Smooth muscle cell (in vitro differentiated cells): Measurements from ENCODE around the gene TIMP4. TPM values are rescaled to one million over a fixed set of nuclear protein-coding genes. Genes with fewer than 3 reads are reported as not detected.

Source experiments
- DNase-seq: peaks from one replicate; lab custom pipeline; 2025; ENCODE audit not compliant: unreplicated experiment; lab: John Stamatoyannopoulos, UW
- H2AFZ ChIP-seq: fragments of 200-600 bp; sonication (generic); 2 replicates; pipeline ENCODE4 v1.6.0; 2016; ENCODE audit warnings: antibody characterized with exemption, low read depth, mild to moderate bottlenecking
- H3F3A ChIP-seq: fragments of 200-600 bp; sonication (generic); 2 replicates; pipeline ENCODE4 v1.6.0; 2017; ENCODE audit warnings: antibody characterized with exemption, low read depth
- H3K27ac ChIP-seq: fragments of 200-600 bp; sonication (generic); 2 replicates; pipeline ENCODE4 v1.5.1; 2016; ENCODE audit warnings: low read depth, mild to moderate bottlenecking
- H3K27me3 ChIP-seq: fragments of 200-600 bp; sonication (generic); 2 replicates; pipeline ENCODE4 v1.6.1; 2016; ENCODE audit warnings: low read depth, mild to moderate bottlenecking
- H3K36me3 ChIP-seq: fragments of 200-600 bp; sonication (generic); 2 replicates; pipeline ENCODE4 v1.5.1; 2016; ENCODE audit warnings: low read depth
- H3K4me1 ChIP-seq: fragments of 200-600 bp; sonication (generic); 2 replicates; pipeline ENCODE4 v1.5.1; 2016; ENCODE audit warnings: low read depth
- H3K4me2 ChIP-seq: fragments of 200-600 bp; sonication (generic); 2 replicates; pipeline ENCODE4 v1.6.0; 2016; ENCODE audit warnings: mild to moderate bottlenecking
- H3K4me3 ChIP-seq: fragments of 200-600 bp; sonication (generic); 2 replicates; pipeline ENCODE4 v1.5.1; 2016; ENCODE audit warnings: mild to moderate bottlenecking
- H3K79me2 ChIP-seq: fragments of 200-600 bp; sonication (generic); 2 replicates; pipeline ENCODE4 v1.6.0; 2016; ENCODE audit warnings: low read depth, mild to moderate bottlenecking
- H3K9ac ChIP-seq: fragments of 200-600 bp; sonication (generic); 2 replicates; pipeline ENCODE4 v1.6.0; 2016; ENCODE audit warnings: low read depth
- H3K9me3 ChIP-seq: fragments of 200-600 bp; sonication (generic); replicated peaks from 2 replicates; pipeline ENCODE4 v1.5.1; 2016; ENCODE audit warnings: low read depth
- H4K20me1 ChIP-seq: fragments of 200-600 bp; sonication (generic); 2 replicates; pipeline ENCODE4 v1.6.0; 2016; ENCODE audit warnings: low read depth
- WGBS: methylation state at CpG from one replicate; pipeline ENCODE4 v1.1.7; 2016; ENCODE audit warnings: low lambda C conversion rate; 5-methylcytosine and 5-hydroxymethylcytosine counted together
- polyA plus RNA-seq: library from polyadenylated mRNA; unstranded; fragments of >200 nt; fragmentation: Nextera tagmentation; extraction: Ambion mirVana; gene quantifications from 2 replicates; pipeline ENCODE4 v1.2.1, GENCODE V29; 2016
- total RNA-seq: library from RNA; depleted of rRNA; stranded (reverse); fragments of >200 nt; gene quantifications from 2 replicates; pipeline ENCODE4 v1.2.3, GENCODE V29; 2014
- TF ChIP-seq, protein P1 (sequence below): fragments of 200-600 bp; sonication (generic); IDR thresholded peaks from 2 replicates; pipeline ENCODE4 v1.5.1; 2017; ENCODE audit warnings: borderline replicate concordance, mild to moderate bottlenecking, antibody characterized with exemption; ENCODE audit not compliant: insufficient read depth, poor library complexity, severe bottlenecking

TIMP4 gene
- total and polyA plus RNA-seq, 2 experiments from 2014 or later, result 0.27 to 1.5 TPM

DNA sequence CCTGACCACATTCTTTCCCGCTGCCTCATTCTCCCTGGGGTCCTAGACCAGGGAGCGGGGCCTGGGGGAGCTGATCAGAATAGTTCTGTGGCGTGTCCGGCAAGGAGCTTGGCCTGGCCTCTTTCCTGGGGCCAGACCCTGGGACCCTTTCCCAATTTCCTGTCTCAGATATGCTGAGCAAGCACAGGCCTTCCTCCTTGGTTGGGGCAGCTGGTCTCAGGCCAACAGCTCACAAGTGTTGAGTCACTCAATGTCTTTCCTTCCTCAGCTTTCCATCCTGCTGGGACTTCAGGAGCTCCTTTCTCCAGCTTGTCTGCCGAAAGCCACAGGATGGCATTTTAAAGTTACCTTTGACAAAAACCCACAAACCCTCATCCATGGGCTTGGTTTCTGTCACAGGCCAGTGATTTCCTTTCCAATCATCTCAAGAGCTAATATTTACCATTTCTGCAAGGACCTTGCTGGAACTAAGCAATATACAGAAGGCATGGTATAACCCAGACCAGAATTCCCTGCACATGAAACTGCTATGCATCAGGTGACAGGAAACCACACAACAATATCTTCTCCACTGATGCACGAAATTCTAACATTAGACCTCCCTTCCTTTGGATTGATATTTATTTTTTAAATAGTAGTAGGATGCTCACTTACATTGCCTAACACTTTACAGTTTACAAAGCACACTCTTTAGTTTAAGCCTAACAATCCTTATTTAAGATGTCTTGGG, 19.5 kb upstream of the TIMP4 start:
- WGBS, result 75% methylated on average over 6 of the region's 6 CpGs
- no peaks in the 10 kb centered on the region for H3K79me2 ChIP-seq
- H3K4me3 ChIP-seq, result no peak overlapping the region
- TF ChIP-seq, protein P1, sequence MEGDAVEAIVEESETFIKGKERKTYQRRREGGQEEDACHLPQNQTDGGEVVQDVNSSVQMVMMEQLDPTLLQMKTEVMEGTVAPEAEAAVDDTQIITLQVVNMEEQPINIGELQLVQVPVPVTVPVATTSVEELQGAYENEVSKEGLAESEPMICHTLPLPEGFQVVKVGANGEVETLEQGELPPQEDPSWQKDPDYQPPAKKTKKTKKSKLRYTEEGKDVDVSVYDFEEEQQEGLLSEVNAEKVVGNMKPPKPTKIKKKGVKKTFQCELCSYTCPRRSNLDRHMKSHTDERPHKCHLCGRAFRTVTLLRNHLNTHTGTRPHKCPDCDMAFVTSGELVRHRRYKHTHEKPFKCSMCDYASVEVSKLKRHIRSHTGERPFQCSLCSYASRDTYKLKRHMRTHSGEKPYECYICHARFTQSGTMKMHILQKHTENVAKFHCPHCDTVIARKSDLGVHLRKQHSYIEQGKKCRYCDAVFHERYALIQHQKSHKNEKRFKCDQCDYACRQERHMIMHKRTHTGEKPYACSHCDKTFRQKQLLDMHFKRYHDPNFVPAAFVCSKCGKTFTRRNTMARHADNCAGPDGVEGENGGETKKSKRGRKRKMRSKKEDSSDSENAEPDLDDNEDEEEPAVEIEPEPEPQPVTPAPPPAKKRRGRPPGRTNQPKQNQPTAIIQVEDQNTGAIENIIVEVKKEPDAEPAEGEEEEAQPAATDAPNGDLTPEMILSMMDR, result no peak
- DNase-seq, result no peak
- no peaks in the 10 kb centered on the region for H3K9me3 ChIP-seq
- no peaks in the 10 kb centered on the region for H4K20me1 ChIP-seq
- H3K27me3 ChIP-seq, result no peaks in the 10 kb centered on the region
- H3K9ac ChIP-seq, result no peak overlapping the region
- no peaks in the 10 kb centered on the region for H3K36me3 ChIP-seq
- no peaks in the 10 kb centered on the region for H3F3A ChIP-seq
- H3K4me1 ChIP-seq, result no peaks in the 10 kb centered on the region
- H3K27ac ChIP-seq, result no peak overlapping the region
- no peak overlapping the region for H3K4me2 ChIP-seq
- no peak overlapping the region for H2AFZ ChIP-seq

DNA sequence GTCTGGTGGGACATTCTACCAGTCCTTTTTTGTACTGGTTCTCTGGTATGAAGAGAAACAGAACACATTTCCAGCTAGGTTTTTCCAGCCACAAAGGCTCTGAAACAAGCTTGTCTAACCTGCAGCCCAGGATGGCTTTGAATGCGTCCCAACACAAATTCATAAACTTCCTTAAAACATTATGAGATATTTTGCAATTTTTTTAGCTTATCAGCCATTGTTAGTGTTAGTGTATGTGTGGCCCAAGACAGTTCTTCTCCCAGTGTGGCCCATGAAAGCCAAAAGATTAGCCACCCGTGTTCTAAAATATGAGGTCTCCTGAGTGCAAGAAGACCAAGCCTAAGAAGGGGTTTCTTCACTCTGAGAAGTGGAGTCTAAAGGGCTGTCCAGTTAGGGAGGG, 18.4 kb upstream of the TIMP4 start:
- Histone ChIP-seq H3K27ac (peak overlapping the region; percentile 8), H3K27me3 (no peaks in the 10 kb centered on the region), H3K4me3 (no peak overlapping the region), H3K36me3 (no peaks in the 10 kb centered on the region), H3F3A (no peaks in the 10 kb centered on the region), H3K79me2 (no peaks in the 10 kb centered on the region), H2AFZ (no peak overlapping the region), H4K20me1 (no peaks in the 10 kb centered on the region), H3K9ac (no peak overlapping the region), H3K9me3 (no peaks in the 10 kb centered on the region), H3K4me2 (no peak overlapping the region), H3K4me1 (no peaks in the 10 kb centered on the region)
- TF ChIP-seq, protein P1, result no peak
- no peak for DNase-seq
- 79% methylated on average over 2 of the region's 2 CpGs for WGBS

DNA sequence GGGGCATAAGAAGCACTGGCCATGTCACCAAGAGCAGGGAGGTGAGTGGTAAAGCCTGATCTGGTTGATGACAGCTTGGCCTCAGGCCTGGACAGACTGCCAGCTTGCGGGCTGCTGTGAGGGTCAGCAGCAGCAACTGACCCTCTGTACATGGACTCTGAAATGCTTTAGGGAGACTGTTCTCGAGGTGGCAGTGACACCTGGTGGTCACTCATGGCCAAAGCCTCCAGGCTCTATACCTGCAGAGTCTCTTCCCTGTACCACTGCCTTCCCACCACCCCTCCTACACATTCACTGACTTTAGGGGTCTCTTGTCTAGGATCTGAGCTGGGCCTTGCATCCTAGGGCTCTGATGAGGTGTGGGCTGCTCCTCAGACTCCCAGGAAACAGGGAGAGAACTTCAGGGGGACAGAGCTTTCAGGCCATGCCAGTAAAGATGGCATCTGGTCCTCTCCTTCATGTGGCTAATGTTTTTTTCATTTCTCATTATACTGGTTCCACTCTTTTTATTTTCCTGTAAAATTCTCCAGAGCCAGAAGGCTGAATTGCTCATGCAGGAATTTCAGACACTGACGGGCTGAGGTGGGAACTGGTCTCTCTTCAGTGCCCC, 17.2 kb upstream of the TIMP4 start:
- H2AFZ ChIP-seq, result no peak overlapping the region
- H3F3A ChIP-seq, result no peaks in the 10 kb centered on the region
- H3K27me3 ChIP-seq, result no peaks in the 10 kb centered on the region
- no peak overlapping the region for H3K4me2 ChIP-seq
- no peak overlapping the region for H3K9ac ChIP-seq
- TF ChIP-seq, protein P1, result peak; percentile 65
- WGBS, result 71% methylated on average over 3 of the region's 3 CpGs
- no peaks in the 10 kb centered on the region for H3K4me1 ChIP-seq
- no peak for DNase-seq
- no peaks in the 10 kb centered on the region for H4K20me1 ChIP-seq
- no peaks in the 10 kb centered on the region for H3K79me2 ChIP-seq
- no peaks in the 10 kb centered on the region for H3K36me3 ChIP-seq
- H3K27ac ChIP-seq, result no peak overlapping the region
- H3K4me3 ChIP-seq, result no peak overlapping the region
- H3K9me3 ChIP-seq, result no peaks in the 10 kb centered on the region
